ENCODE measurements around the gene TUG1. TPM values are rescaled to one million over a fixed set of nuclear protein-coding genes. Genes with fewer than 3 reads are reported as not detected.

Gene TUG1
- total RNA-seq, 2 experiments from 2014 or later: 85.8 to 86.2 TPM

- Histone ChIP-seq H3K4me3 (ENCODE audit: low read length) (no peak overlapping the region), H3K9me3 (ENCODE audit: control insufficient read depth in 1 of 2, insufficient read depth in 1 of 2, low read length in 2 of 2) (no peaks in the 10 kb centered on the region), H3K27me3 (ENCODE audit: control insufficient read depth in 1 of 2, insufficient read depth in 2 of 2, low read length in 2 of 2) (peaks cover 0 to 2% of the 10 kb centered on the region in 2 experiments), H3K27ac (ENCODE audit: low read depth in 1 of 2, low read length in 2 of 2) (no peak overlapping the region), H3K36me3 (ENCODE audit: insufficient read depth, low read length) (no peaks in the 10 kb centered on the region), H3K4me1 (ENCODE audit: insufficient read depth, low read length) (no peaks in the 10 kb centered on the region)
- Mint-ChIP-seq H3K9me3 (peaks cover 3% of the 10 kb centered on the region), H3K27me3 (peaks cover 14% of the 10 kb centered on the region), H3K36me3 (ENCODE audit: low read depth) (no peaks in the 10 kb centered on the region), H3K4me3 (no peak overlapping the region), H3K4me1 (ENCODE audit: low read depth) (no peaks in the 10 kb centered on the region), H3K27ac (no peak overlapping the region)
- intact Hi-C loops (cut with DNase I, micrococcal nuclease): no loop called here
- CTCF ChIA-PET: no interaction called here
- no peak for TF ChIP-seq CTCF (IDR thresholded peaks at IDR 0.05)
- ATAC-seq (ENCODE audit: poor library complexity) (no peak), DNase-seq (no peak)
- POLR2A ChIA-PET: no interaction called here
Measured at GRCh38 chr22:30998329-30998728, 29.3 kb downstream of the TUG1 start.

- Mint-ChIP-seq H3K27me3 (peaks cover 14% of the 10 kb centered on the region), H3K9me3 (peaks cover 3% of the 10 kb centered on the region), H3K36me3 (ENCODE audit: low read depth) (no peaks in the 10 kb centered on the region), H3K4me1 (ENCODE audit: low read depth) (no peaks in the 10 kb centered on the region), H3K27ac (no peak overlapping the region), H3K4me3 (no peak overlapping the region)
- POLR2A ChIA-PET: no interaction called here
- Histone ChIP-seq H3K27me3 (ENCODE audit: control insufficient read depth in 1 of 2, insufficient read depth in 2 of 2, low read length in 2 of 2) (peaks cover 0 to 2% of the 10 kb centered on the region in 2 experiments), H3K9me3 (ENCODE audit: control insufficient read depth in 1 of 2, insufficient read depth in 1 of 2, low read length in 2 of 2) (peaks cover 10 to 12% of the 10 kb centered on the region in 2 experiments), H3K36me3 (ENCODE audit: insufficient read depth, low read length) (no peaks in the 10 kb centered on the region), H3K4me3 (ENCODE audit: low read length) (no peak overlapping the region), H3K4me1 (ENCODE audit: insufficient read depth, low read length) (no peaks in the 10 kb centered on the region), H3K27ac (ENCODE audit: low read depth in 1 of 2, low read length in 2 of 2) (no peak overlapping the region)
- ATAC-seq (ENCODE audit: poor library complexity) (no peak), DNase-seq (no peak)
- no peak for TF ChIP-seq CTCF (IDR thresholded peaks at IDR 0.05)
- intact Hi-C loops (cut with DNase I, micrococcal nuclease): no loop called here
- CTCF ChIA-PET: no interaction called here
Measured at GRCh38 chr22:31001124-31001770, 32.2 kb downstream of the TUG1 start.

- intact Hi-C loops (cut with DNase I, micrococcal nuclease): no loop called here
- H3K36me3 Mint-ChIP-seq (ENCODE audit: low read depth): no peaks in the 10 kb centered on the region
- CTCF ChIA-PET: no interaction called here
Measured at GRCh38 chr22:31005535-31005934, 36.5 kb downstream of the TUG1 start.

More at GRCh38 chr22:31005535-31005934, 36.5 kb downstream of the TUG1 start:
- TF ChIP-seq CTCF (IDR thresholded peaks at IDR 0.05): no peak
- peaks cover 0 to 2% of the 10 kb centered on the region in 2 experiments for H3K27me3 ChIP-seq (ENCODE audit: control insufficient read depth in 1 of 2, insufficient read depth in 2 of 2, low read length in 2 of 2)
- peaks cover 3% of the 10 kb centered on the region for H3K9me3 Mint-ChIP-seq
- H3K4me1 ChIP-seq (ENCODE audit: insufficient read depth, low read length): no peaks in the 10 kb centered on the region
- peaks cover 10 to 33% of the 10 kb centered on the region in 2 experiments for H3K9me3 ChIP-seq (ENCODE audit: control insufficient read depth in 1 of 2, insufficient read depth in 1 of 2, low read length in 2 of 2)
- no peak overlapping the region for H3K27ac Mint-ChIP-seq
- POLR2A ChIA-PET: no interaction called here
- H3K4me3 ChIP-seq (ENCODE audit: low read length): no peak overlapping the region
- no peak for ATAC-seq (ENCODE audit: poor library complexity)
- H3K4me1 Mint-ChIP-seq (ENCODE audit: low read depth): no peaks in the 10 kb centered on the region
- no peak for DNase-seq
- H3K27me3 Mint-ChIP-seq: peaks cover 14% of the 10 kb centered on the region
- no peak overlapping the region for H3K4me3 Mint-ChIP-seq
- H3K36me3 ChIP-seq (ENCODE audit: insufficient read depth, low read length): no peaks in the 10 kb centered on the region
- H3K27ac ChIP-seq (ENCODE audit: low read depth in 1 of 2, low read length in 2 of 2): no peak overlapping the region

Measured in CD4-positive, alpha-beta T cell (primary cell).